Measurements from ENCODE around the gene COMMD6. TPM values are rescaled to one million over a fixed set of nuclear protein-coding genes. Genes with fewer than 3 reads are reported as not detected.

Gene COMMD6
- total and polyA plus RNA-seq, 11 donors: 19.8 to 155 (median 126) TPM

DNA sequence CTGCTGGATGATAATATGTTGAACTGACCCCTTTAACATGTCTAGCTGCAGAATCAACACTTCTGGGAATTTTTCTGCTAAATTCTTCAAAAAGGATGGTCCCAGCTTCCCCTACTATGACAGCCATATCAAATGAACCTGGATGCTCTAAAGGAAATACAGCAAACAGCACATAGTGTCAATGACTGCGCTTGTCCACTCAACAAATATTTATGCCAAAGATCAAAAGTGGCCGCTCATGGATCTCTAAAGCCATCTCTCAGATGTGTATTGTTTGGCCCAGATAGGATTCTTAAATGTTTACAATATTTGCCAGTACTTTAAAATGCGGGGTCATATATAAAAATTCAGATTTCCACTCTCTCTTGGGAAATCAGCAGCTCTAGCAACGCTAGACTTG, 59.0 kb downstream of the COMMD6 start:
- ATAC-seq (no peak), DNase-seq (no peak)
- intact Hi-C loops (cut with DNase I): loop anchor here in 2 of 10 donors (5.0 kb wide), 2 partner anchors 36 to 41 kb away; no protein-coding TSS in a partner anchor
- Histone ChIP-seq H3K9me3 (no peaks in the 10 kb centered on the region), H3K4me1 (peaks cover 0 to 44% (median 21%) of the 10 kb centered on the region in 12 donors), H3K27me3 (peaks cover 0 to 7% (median 0%) of the 10 kb centered on the region in 9 donors), H3K36me3 (no peaks in the 10 kb centered on the region), H3K4me3 (peak overlapping the region in 9 of 12 donors; percentile 80 to 92 (median 88)), H3K27ac (peak overlapping the region in 5 of 12 donors; percentile 8 to 91 (median 87))
- 69 to 84% (median 82%) methylated on average over 4 of the region's 4 CpGs for WGBS, 4 donors
- TF ChIP-seq POLR2A (IDR thresholded peaks at IDR 0.05): no peak
- no peak for TF ChIP-seq CTCF (IDR thresholded peaks at IDR 0.05)

Other genes starting within 250 kb of the COMMD6 start
- 100 to 1,000 TPM in 3 of 9 donors, 10 to 100 TPM in 6; 52.9 to 158 (median 85.6) TPM for gene TBC1D4, start 55.7 kb downstream of the COMMD6 start, total RNA-seq
- 10 to 100 TPM; 26.8 to 31.9 TPM for gene TBC1D4, start 55.7 kb downstream of the COMMD6 start, polyA plus RNA-seq
- gene UCHL3, start 11.9 kb upstream of the COMMD6 start, total RNA-seq: 10 to 100 TPM; 16.3 to 52.8 (median 27.6) TPM
- 10 to 100 TPM; 16.6 to 72.1 TPM for gene UCHL3, start 11.9 kb upstream of the COMMD6 start, polyA plus RNA-seq
- 100 to 1,000 TPM; 286 to 573 (median 439) TPM for gene LMO7, start 98.5 kb upstream of the COMMD6 start, total RNA-seq
- gene LMO7, start 98.5 kb upstream of the COMMD6 start, polyA plus RNA-seq: 100 to 1,000 TPM; 195 to 289 TPM

Data from heart left ventricle (tissue), 16 donors.